Measurements from ENCODE around the gene GNG7. TPM values are rescaled to one million over a fixed set of nuclear protein-coding genes. Genes with fewer than 3 reads are reported as not detected.
"Not testable (repeated sequence)": the region's sequence is repeated elsewhere in the genome, so short reads cannot be mapped to it uniquely, and the experiment has no call there.

Gene GNG7
- total RNA-seq, 1 donor from 2014 or later, result 0.96 TPM

- peaks cover 0 to 9% of the 10 kb centered on the region in 2 donors for H3K9me3 ChIP-seq
- H3K36me3 ChIP-seq, result no peaks in the 10 kb centered on the region
- H3K27ac ChIP-seq, result peak overlapping the region in 1 of 2 donors; percentile 26
- no peak for DNase-seq (ENCODE audit: low spot score in 2 of 2)
- H3K27me3 ChIP-seq, result no peaks in the 10 kb centered on the region
- intact Hi-C loops (cut with DNase I), result no loop called here
- no peak overlapping the region for H3K4me3 ChIP-seq
- TF ChIP-seq CTCF (IDR thresholded peaks at IDR 0.05), result no peak
- H3K4me1 ChIP-seq, result peaks cover 9 to 16% of the 10 kb centered on the region in 2 donors
Measured at GRCh38 chr19:2536461-2536860, 166.0 kb downstream of the GNG7 start.

GRCh38 chr19:2534423-2535013, 168.0 kb downstream of the GNG7 start:
- peaks cover 0 to 9% of the 10 kb centered on the region in 2 donors for H3K9me3 ChIP-seq
- intact Hi-C loops (cut with DNase I), result no loop called here
- DNase-seq (ENCODE audit: low spot score in 2 of 2), result no peak
- no peak overlapping the region for H3K4me3 ChIP-seq
- peaks cover 0 to 2% of the 10 kb centered on the region in 2 donors for H3K4me1 ChIP-seq
- no peaks in the 10 kb centered on the region for H3K36me3 ChIP-seq
- no peak overlapping the region for H3K27ac ChIP-seq
- TF ChIP-seq CTCF (IDR thresholded peaks at IDR 0.05), result no peak
- no peaks in the 10 kb centered on the region for H3K27me3 ChIP-seq

DNA sequence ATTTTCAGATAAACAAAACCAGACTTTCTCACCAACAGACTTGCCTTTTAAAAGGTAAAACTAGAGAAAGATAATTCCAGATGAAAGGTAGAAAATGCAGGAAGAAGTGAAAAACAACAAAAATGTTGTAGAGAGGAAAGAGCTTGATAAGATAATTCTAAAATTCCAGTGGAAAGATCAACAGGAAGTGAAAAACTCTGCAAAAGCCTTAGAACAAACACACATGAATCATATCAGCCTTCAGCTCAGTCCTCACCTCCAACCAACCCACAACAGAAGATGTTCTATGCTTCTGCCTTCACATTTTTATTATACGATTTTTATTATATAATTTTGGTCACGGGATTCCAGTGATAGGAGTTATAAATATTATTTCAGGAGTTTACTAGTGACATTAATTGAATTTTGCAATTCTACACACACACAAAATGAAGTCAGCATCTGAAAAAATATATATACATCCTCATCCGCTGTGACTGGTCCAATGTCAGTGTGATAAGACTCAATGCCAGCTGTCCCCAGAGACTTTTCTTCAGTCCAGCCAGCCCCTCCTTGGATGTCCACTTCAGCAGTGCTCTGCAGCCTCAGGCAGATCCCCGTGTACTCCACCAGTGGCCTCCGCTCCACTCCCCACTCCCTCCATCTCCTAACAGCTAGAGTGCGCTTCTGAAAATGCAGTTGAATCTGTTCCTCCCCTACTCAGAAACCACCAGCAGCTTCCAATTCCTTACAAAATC, 168.6 kb downstream of the GNG7 start:
- Histone ChIP-seq H3K27me3 (no peaks in the 10 kb centered on the region), H3K36me3 (no peaks in the 10 kb centered on the region), H3K9me3 (peaks cover 0 to 9% of the 10 kb centered on the region in 2 donors), H3K4me3 (no peak overlapping the region), H3K27ac (peak overlapping the region in 1 of 2 donors; percentile 21), H3K4me1 (peaks cover 0 to 2% of the 10 kb centered on the region in 2 donors)
- DNase-seq (ENCODE audit: low spot score in 2 of 2), result no peak
- no peak for TF ChIP-seq CTCF (IDR thresholded peaks at IDR 0.05)
- intact Hi-C loops (cut with DNase I), result no loop called here

DNA sequence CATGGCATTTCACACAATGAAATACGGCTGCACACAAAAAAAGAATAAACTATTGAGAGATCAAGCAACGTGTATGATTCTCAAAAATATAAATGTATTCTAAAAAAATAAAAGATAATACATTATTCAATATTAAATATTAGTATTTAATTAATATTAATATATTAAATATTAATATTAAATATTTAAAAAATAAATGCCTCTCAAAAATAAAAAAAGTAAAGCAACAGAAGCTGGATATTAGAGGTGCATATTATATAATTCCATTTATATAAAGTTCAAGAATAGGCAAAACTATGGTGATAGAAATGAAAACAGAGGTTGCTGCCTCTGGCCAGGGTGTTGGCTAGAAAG, 169.4 kb downstream of the GNG7 start:
- H3K36me3 ChIP-seq, result no peaks in the 10 kb centered on the region
- no peak overlapping the region for H3K4me3 ChIP-seq
- TF ChIP-seq CTCF (IDR thresholded peaks at IDR 0.05), result no peak
- H3K27me3 ChIP-seq, result no peaks in the 10 kb centered on the region
- intact Hi-C loops (cut with DNase I), result no loop called here
- peaks cover 0 to 2% of the 10 kb centered on the region in 2 donors for H3K4me1 ChIP-seq
- H3K9me3 ChIP-seq, result peaks cover 0 to 9% of the 10 kb centered on the region in 2 donors
- no peak for DNase-seq (ENCODE audit: low spot score in 2 of 2)
- H3K27ac ChIP-seq, result peak overlapping the region in 1 of 2 donors; percentile 21

DNA sequence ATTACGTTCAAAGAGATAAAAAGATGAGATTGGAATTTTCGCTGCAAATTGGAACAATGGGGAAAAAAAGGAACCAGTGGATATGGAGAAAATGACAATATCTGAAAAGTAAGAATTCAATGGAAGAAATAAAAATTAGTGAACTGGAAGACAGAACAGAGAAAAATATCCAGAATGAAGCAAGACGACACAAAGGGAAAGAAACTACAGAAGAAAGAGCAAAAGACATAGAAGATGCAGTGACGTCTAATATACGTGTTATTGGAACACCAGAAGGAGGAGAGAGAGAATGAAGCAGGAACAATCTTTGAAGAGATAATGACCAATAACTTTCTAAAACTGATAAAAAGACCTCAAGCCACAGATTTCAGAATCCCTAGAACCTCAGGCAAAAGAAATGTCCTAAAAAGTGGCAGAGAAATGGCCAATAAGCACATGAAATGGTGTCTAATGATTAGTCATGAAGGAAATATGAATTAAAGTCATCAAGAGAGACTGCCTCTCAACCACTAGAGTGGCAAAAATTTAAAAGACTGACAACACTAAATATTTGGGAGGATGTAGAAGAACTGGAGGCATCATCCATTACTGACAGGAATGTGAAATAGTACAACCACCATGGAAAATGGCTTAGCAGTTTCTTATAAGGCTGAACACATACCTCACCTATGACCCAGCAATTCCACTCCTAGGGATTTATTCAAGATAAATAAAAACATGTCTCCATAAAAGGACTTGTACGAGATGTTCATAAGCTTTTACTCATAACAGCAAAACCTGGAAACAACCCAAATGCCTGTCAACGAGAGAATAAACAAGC, 170.0 kb downstream of the GNG7 start:
- Histone ChIP-seq H3K9me3 (peaks cover 0 to 9% of the 10 kb centered on the region in 2 donors), H3K4me1 (peaks cover 0 to 2% of the 10 kb centered on the region in 2 donors), H3K36me3 (no peaks in the 10 kb centered on the region), H3K27ac (peak overlapping the region; percentile 53 to 60), H3K4me3 (no peak overlapping the region), H3K27me3 (no peaks in the 10 kb centered on the region)
- DNase-seq (ENCODE audit: low spot score in 2 of 2), result no peak
- intact Hi-C loops (cut with DNase I), result no loop called here
- no peak for TF ChIP-seq CTCF (IDR thresholded peaks at IDR 0.05)

- H3K27me3 ChIP-seq, result not testable (repeated sequence)
Measured at GRCh38 chr19:2529942-2530341, 172.6 kb downstream of the GNG7 start.

More at GRCh38 chr19:2529942-2530341, 172.6 kb downstream of the GNG7 start:
- H3K4me1 ChIP-seq; H3K36me3 ChIP-seq; DNase-seq (ENCODE audit: low spot score in 2 of 2); H3K9me3 ChIP-seq; intact Hi-C loops (cut with DNase I); H3K4me3 ChIP-seq; H3K27ac ChIP-seq: not testable (repeated sequence)
